ENCODE results near the gene YTHDF1.

The YTHDF1 gene

DNA sequence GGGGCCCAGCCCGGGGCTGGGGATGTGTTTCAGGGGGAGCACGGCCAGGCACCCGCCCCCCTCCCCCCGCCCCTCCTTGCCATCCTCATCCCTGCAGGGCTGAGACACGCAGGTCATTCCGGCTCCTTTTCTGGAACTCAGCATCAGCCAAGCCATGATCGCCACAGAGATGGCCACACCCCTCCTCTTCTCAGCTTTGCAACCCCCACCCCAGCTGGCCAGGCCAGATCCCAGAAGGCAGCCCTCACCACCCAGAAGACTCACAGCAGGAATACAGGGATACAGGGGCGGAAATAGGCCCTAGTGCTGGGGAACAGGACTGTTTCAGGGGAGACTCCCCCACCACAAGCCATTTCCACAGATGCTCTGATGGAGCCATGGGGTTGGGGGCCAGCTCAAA is 33.5 kb downstream of the YTHDF1 start:
- DNase-seq = no peak

DNA sequence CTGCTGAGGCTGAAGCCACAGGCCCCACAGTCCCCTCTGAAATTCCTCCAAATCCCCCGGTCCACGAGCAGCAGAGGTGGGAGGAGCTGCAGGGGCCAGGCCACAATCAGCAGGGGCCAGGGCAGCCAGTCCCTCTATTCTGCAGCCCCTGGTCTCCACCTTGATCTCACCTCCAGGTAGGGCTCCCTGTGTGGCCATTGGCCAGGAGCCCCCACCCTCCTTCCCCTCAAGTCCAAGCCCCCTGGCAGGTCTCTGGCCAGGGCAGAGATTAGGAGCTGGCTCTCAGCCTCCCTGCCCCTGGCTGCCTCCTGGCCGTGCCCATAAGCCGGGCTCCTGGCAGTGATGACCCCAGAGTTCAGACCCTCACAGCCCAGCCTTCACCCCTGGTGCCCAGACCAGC is 34.7 kb downstream of the YTHDF1 start:
- DNase-seq = no peak

DNA sequence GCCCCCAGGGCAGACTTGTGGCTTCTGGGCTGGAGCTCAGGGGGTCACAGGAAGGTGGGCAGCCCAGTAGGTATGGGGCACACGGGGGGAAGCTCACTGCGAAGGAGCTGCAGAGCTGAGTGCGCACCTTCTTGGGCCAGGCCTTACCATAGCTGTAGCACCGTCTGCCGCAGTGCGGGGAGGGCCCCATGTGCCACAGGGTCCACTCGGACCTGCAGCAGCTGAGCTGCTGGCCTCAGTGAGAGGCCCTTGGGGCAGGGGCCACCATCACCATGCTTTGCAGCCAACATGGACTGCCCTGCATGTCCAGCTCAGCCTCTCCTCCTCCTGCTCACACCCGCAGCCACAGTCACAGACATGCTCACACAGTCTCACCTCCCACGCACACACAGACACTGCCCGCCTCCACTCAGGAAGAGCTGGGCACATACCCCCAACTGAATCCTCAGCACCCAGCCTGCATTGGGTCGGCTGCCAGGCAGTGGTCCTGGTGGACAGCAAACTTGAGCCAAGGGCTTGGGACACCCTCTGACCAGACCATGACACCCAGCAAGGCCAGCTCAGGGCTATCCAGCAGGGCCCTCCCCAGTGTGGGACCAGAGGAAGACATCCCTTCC is 35.3 kb downstream of the YTHDF1 start:
- DNase-seq = no peak

DNA sequence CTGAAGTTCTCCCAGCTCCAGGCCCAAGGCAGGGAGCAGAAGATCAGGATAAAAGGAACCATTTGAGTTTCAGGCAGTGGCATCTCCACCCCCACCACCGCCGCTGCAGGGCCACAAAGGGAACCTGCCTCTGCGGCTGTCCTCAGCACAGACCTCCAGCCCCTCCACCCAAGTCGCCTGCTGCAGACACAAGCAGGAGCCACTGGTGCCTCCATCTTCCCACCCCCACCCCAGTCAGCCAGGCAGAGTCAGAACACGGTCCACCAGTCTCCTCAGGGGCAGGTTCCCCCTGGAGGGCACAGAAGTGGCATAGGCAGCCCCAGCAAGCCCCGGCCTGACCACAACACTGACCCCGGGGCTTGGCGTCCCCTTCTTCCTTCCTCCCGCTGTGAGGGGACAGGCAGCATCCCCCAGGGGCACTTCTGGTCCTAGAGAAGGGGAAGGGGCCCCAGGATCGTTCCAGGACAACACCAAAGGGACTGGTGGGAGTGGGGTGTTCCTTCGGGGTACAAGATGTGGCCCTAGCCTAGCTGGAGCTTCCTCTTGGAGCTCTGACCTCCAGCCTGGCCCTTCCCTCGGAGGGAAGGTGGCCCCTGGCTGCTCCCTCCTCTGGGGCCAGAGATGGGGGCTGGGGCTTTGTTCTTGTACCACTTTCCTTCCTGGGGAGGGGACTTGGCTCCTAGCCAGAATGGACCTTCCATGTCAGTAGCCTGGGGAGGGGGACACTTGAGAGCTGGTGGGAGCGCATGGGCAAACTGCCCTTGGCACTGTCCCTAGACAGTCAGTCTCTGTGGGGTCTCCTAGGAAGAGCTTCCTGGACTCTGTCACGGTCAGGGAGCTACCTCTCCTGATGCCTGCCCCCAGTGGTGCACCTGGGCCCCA is 36.0 kb downstream of the YTHDF1 start:
- DNase-seq = no peak

DNA sequence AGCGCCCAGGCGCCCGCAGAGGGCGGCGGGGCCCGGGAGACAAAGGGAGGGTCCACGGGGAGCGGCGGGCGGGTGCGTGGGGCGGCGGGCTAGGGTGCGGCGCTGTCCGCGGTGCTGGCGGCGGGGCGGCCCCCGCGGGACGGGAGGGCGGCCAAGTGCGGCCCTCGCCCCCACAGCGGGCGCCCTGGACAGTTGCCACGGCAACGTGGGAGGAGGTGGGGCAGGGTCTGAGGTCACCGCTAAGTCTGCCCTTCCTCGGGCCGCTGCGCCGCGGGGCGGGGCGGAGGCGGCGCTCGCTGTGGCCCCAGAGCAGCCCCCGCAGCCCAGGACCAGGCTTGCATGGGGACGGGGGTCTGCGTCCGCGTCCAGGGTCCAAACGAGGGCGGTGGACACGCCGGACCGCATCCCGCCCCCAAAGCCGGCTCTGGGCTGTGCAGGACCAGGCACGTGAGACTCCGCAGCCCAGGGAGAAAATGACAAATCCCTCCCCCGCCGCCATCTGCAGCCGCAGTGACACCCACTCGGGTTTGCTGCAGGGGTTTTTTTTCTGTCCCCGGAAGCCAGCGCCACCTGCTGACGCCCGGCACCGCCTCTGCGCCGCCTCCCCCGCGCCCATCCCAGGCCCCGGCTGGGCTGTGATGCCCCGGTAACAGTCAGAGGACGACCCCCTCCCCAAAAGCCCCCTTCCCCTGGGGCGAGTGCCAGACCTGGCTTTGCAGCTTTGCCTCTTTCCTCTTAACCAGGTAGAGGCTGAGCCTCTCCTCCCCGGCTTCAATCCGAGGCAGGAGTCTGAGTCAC is 36.8 kb downstream of the YTHDF1 start:
- no peak for DNase-seq

DNA sequence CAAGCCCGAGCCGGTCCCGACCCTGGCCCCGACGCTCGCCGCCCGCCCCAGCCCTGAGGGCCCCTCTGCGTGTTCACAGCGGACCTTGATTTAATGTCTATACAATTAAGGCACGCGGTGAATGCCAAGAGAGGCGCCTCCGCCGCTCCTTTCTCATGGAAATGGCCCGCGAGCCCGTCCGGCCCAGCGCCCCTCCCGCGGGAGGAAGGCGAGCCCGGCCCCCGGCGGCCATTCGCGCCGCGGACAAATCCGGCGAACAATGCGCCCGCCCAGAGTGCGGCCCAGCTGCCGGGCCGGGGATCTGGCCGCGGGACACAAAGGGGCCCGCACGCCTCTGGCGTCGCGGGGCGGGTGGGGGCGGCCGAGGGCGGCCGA is 37.5 kb downstream of the YTHDF1 start:
- no peak for DNase-seq

DNA sequence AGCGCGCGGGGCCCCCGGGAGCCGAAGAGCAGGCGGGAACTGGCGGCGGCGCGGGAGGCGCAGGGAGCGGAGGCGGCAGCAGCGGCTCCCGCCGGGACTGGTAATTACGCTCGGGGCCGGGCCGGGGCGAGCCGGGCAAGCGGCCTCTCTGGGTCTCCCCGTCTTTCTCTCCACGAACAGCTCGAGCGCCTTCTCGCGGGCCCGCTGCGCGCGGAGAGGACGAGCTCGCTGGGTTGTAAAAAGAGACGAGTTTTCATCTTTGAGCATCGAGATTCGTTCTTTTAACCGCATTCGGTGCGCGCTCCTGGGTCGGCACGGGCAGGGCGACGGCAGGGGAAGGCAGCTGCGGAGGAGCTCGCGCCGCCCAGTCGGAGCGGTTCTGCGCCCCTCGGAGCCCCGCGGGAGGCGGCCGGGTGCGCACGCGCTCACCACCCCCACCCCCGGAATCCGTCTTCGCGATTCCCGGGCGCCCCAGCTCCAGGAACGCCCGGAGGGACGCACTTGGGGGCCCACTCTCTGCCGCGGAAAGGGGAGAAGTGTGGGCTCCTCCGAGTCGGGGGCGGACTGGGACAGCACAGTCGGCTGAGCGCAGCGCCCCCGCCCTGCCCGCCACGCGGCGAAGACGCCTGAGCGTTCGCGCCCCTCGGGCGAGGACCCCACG is 38.0 kb downstream of the YTHDF1 start:
- DNase-seq = no peak

DNA sequence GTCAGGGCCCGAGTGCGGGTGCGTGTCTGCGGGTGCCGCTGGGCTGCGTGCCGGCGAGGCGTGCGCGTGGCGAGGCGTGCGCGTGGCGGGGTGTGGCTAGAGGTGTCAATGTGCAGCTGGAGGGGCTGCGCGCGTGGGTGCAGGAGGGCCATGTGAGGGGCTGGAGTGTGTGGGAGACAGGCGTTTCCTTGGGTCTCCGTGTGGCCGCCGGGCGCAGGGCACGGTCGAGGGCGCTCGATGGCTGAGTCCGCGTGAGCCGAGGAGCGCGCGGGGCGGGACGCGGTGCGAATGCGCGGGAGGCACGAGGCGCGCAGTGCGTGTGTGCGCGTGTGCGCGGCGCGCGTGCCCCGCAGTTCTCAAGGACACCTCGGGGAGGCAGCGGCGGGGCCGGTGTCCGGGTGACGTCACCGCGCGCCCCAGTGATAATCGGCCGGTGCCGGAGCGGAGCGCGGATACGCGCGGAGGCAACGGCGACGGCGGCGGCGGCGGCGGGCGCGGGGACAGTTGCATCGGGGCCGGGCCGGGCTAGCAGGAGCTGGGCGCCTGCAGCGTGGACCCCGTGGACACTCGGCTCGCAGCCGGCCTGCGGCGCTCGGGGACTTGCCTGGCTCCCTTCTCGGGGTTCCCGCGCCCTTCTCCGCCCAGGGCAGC is 38.7 kb downstream of the YTHDF1 start:
- DNase-seq = no peak

DNA sequence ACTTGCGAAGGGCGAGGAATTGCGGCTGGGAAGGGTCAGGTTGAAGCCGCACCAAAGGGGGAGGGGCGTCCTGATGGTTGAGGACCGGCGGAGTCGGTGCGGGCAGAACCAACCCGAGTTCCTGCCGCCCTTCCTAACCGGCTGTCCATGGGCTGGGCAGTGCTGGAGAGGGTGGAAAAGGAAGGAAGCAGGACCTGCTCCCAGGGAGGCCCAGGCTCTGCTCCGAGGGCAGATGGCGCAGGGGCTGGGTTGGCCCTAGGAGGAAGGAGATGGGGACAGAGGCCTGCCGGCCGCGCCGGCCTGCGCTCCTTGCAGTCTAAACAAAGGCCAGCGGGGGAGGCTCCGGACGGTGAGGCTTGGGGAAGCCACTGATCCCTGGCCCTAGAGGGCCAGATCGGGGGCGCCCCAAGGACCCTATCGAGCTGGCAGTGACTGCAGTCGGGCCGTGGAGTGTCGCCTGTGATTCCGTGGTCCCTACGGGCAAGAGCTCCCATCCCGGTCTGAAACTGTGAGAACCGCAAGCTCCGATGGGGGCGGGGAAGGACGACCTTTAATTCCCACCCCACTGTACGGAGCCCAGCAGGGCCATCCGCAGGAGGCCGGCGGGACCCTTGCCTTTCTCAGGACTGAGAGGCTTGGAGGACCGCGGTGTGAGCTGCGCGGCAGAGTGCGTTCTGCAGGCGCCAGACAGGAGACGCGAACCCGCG is 39.4 kb downstream of the YTHDF1 start:
- no peak for DNase-seq

DNA sequence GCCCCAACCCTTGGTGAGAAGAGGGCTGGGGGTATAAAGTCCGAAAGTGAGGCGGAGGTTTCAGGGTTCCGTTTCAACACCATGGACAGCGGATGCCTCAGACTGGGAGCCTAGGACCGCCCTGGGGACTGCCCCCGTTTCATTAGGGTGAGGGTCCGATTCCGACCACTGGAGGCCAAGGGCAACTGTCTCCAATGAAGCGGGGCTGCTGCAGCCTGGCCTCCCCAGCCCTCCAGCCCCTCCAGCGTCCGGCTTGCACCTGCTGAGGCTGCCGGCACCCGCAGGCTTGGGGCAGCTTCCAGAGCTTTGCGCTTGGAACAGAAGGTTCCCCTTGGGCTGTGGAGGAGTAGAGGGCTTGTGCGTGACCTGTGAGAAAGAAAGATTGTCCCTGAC is 39.9 kb downstream of the YTHDF1 start:
- DNase-seq = no peak

DNA sequence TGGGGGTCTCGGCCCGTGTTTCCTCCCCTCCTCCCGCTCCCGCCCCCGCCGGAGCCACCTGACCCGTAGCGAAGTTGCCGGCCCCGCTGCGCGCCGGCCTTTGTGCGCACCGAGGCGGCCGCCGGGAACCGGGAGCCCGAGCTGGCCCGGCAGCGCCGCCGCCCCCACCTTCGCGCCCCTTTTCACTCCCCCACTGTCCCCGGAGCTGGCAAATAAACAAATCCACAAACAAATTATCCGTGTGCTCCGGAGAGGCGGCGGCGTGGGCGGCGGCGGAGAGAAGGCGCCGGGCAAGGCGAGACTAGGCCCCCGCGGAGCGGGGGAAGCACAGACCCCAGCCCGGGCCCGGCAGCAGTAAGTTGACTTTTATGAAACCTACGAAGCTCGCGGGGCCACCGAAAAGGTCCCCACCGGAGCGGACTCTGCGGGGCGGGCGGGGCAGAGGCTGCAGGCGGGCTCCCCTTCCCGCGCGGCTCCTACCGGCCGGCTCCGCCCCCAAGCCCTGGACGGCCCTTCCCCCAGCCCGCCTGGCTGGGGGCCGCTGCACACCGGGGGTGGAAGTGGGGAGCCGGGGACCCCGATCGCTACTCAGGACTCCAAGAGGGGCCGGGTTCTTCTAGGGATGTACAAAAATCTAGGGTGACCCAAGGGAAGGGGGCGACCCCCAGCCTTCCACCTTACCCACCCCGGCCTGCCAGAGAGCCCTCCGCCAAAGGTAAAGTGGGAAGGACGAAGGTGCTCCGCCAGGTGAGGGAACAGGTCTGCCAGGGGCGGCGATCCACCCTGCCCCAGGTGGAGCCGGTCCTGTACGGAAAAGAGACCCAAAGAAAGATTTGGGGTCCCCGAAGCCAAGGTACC is 40.7 kb downstream of the YTHDF1 start:
- no peak for DNase-seq

DNA sequence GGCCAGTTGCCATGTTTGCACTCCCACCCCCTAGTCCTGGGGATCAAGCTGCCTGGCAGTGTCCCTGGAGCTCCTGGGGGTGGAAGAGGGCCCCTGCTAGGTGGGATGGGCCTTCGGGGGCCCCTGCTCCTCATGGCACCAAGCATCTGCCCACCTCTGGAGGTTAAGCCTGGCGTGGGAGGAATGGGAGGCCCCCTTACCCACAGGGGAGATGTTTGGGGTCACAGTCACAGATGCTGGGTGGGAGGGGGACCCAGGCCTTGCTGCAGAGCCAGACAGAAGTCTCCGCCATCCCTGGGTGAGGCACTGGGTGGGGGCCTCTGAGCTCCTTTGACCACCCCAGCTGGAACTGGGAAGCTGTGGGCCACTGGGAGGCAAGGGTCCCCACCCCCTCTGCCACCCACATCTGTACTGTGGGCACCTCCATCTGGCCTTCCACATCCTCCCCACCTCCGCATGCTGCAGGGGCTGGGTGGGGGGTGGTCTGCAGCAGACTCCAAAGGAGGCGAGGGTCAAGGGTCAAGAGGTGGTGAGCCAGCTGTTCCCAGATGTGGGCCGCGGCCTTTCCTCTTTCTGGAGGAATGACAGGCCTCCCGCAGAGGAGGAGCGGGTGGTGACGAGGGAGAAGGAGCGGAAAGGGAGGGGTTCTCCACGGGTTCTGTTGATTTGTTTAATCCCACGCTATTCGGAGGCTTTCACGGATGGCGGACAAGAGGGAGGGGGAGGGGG is 41.5 kb downstream of the YTHDF1 start:
- no peak for DNase-seq

DNA sequence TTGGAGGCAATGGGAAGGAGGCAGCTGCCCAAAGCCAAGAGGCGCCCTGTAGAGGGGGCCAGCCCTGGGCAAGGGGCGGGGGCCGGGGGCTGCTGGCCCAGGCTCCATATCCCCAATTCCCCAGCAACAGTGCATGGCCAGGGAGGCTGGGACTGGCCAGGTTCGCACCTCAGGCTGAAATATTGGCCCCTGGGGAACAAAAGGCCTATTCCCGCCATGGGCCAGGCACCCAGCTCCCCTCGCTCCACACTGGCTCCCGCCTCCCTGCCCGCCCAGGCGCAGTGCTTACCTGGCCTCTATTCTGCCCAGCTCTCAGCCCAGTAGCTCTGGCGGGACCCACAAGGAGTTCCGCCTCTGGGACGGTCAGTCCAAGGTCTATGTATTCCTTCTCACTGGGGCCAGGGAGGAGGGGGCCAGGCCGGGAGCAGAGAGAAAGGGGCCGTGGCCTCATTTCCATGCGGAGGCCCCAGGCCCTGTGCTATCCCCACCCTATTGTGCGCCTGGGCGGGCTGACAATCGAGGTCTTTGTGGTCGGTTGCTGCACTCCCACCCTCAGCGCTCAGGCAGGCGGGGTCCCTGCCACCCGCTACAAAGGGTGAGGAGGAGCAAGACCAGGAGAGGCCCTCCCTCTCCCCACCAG is 42.3 kb downstream of the YTHDF1 start:
- DNase-seq = no peak

DNA sequence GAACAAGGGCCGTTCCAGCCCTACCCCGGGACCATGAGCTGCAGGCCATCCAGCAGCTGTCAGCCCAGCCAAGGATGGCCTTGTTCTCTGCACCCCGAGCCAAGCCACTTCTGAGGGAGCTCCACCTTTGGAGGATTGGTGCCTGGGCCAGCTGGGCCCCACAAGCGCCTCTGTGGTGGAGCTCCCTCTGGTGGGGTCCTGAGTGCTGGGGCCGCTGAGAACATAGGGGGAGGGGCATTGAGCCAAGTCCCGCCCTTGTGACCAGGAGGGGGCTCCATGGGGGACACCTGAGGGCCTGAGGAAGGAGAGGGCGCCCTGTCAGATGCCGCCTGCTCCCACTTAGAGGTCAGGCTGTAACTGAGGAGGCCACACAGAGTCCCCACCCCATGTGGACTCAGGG is 43.2 kb downstream of the YTHDF1 start:
- DNase-seq = no peak

DNA sequence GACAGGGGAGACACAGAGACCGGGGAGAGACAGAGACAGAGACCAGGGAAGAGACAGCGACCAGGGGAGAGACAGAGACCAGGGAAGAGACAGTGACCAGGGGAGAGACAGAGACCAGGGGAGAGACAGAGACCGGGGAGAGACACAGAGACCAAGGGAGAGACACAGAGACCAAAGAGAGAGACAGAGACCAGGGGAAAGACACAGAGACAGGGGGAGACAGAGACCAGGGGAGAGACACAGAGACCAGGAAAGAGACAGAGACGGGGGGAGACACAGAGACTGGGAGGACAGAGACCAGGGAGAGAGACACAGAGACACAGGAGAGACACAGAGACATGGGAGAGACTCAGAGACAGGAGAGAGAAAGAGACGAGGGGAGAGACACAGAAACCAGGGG is 43.9 kb downstream of the YTHDF1 start:
- DNase-seq = no peak

DNA sequence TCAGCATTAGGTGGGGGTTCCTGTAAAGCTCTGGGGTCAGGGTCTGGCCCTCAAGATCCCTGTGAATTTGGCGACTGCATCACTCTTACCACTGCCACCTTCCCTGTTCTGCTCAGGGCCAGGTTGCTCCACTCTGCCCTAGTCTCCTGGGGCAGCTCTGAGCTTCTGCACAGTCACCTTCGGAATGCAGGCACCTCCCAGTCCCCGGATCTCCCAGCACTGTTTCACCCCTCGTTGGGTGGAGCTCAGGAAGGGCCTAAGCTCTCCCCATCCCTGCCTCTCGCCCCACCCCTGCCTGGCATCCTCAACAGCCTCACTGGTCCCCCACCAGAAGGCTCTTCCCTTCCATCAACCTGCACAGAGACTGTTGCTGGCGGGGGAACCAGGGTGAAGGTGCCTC is 46.2 kb downstream of the YTHDF1 start:
- DNase-seq = no peak

DNA sequence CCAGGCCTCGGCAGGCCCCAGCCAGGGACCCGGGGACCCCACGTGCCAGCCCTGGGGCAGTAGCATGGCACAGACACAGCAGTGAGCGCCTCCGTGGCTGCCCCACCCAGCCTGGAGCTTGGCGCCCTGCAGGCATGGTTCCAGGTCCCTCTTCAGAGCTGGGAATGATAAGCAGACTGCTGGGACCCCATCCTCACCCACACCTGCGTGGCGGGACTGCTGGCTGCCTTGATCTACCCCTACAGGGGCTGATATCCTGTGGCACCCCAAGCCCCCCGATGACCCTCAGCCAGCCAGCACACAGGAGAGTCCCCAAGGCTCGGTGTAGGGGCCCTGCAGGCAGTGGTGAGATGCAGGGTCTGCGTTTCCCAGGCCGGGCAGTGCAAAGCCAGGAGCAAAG is 47.1 kb downstream of the YTHDF1 start:
- no peak for DNase-seq

DNA sequence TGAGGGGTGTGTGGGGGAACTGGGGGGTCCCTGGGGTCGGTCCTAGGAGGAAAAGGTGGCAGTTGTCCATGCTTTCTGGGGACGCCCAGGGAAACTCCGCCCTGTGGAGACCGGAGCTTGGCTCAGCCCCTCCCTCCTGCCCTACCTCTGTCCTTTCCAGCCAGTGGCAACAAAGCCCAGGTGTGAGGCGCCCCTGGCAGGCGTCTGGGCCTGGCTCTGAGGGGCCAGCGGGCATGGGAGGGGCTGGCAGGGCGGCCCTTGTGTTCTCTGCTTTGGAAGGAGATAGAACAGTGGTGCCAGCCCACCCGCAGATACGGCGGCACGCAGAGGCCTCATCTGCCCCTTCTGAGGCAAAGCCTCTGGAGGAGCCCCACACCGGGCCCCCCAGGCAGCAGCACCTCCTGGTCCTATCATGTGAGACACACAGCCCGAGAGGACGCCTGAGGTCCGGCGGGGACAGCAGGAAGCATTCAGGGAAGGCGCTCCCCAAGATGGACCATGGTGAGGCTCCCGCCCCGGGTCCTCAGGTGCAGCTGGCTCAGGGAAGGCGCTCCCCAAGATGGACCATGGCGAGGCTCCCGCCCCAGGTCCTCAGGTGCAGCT is 47.9 kb downstream of the YTHDF1 start:
- no peak for DNase-seq

Data from NCI-H446 treated with DMSO at 0.1 percent for 48 hours (cell line).